ENCODE measurements around the gene KRT2. TPM values are rescaled to one million over a fixed set of nuclear protein-coding genes. Genes with fewer than 3 reads are reported as not detected.

Gene KRT2
- total and polyA plus RNA-seq, 2 of the 4 experiments (the other 2 are of a cell fraction), result not detected

DNA sequence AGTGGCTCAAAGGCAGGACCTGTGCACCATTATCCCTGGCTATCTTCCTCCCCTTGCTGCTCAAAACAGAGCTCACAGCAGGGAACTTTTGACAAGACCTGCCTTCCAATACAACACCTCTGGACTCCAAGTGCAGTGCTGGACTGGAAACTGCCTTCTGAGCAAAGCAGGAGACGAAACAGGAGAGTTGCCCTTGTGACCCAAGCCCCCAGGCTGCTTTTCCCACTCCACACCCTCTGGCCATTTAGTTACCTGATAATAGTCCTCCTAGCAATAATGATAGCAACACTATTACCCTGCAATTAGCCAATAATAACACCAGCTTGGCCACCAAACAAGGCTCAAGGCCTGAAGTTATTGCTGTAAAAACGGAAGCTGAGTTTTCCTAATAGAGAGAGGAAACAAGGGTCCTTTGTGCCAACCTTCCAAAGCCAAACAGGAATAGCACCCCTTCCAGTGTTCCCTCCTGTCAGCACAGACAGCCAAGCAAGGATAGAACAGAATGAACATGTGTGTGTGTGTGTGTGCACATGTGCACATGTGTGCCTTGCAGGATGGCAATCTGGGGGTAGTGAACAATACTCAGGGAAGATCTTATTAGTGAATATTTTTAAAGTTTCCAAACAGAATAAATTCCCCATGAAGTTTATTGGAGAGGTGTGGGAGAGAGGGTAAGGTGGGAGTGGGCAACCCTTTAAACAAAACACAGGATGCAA, 24.5 kb downstream of the KRT2 start:
- Histone ChIP-seq H3K18ac (ENCODE audit: low read depth, low read length) (no peak overlapping the region), H4K91ac (ENCODE audit: insufficient read depth, low read depth, low read length) (no peak overlapping the region), H3K36me3 (ENCODE audit: control insufficient read depth, insufficient read depth, low read length) (no peaks in the 10 kb centered on the region), H2BK15ac (ENCODE audit: low read depth, low read length) (no peak overlapping the region), H3K9me1 (ENCODE audit: insufficient read depth, low read length) (no peaks in the 10 kb centered on the region), H3K4ac (ENCODE audit: low read depth, low read length) (no peak overlapping the region), H2AFZ (replicated peaks; ENCODE audit: low read length, poor library complexity) (no peak overlapping the region), H2BK20ac (ENCODE audit: low read depth, low read length) (no peak overlapping the region), H2BK120ac (ENCODE audit: low read depth, low read length) (no peak overlapping the region), H2AK5ac (ENCODE audit: low read depth, low read length) (no peak overlapping the region), H3K79me1 (ENCODE audit: low read depth in 1 of 2, low read length in 2 of 2) (no peaks in the 10 kb centered on the region), H3K27ac (ENCODE audit: insufficient read depth, low read length) (no peak overlapping the region), H3K9me3 (ENCODE audit: control insufficient read depth, insufficient read depth, low read length) (no peaks in the 10 kb centered on the region), H3K4me2 (ENCODE audit: low read depth, low read length) (no peak overlapping the region), H4K8ac (ENCODE audit: low read depth in 2 of 2, low read length in 2 of 2) (no peak overlapping the region), H3K56ac (ENCODE audit: extremely low read depth, insufficient read depth, low read length) (no peak overlapping the region), H3K27me3 (ENCODE audit: control insufficient read depth, insufficient read depth, low read length) (peaks cover 8% of the 10 kb centered on the region), H3K9ac (ENCODE audit: low read depth, low read length) (no peak overlapping the region), H3K4me1 (ENCODE audit: control insufficient read depth, insufficient read depth, low read length) (no peaks in the 10 kb centered on the region), H3K23ac (ENCODE audit: low read depth, low read length) (no peak overlapping the region), H2AK9ac (replicated peaks; ENCODE audit: low read depth, low read length, poor library complexity) (no peak overlapping the region), H4K5ac (ENCODE audit: low read depth, low read length) (no peak overlapping the region), H2BK5ac (ENCODE audit: low read depth, low read length, poor library complexity, severe bottlenecking) (no peak overlapping the region), H3K14ac (replicated peaks; ENCODE audit: low read depth, low read length) (no peak overlapping the region), H4K20me1 (ENCODE audit: insufficient read depth, low read length) (no peaks in the 10 kb centered on the region; the same call in 1 of the 2 replicates), H3K4me3 (ENCODE audit: insufficient read depth, low read depth, low read length) (no peak overlapping the region)
- in situ Hi-C loops (cut with MboI; ENCODE audit: low sequenced_read_pairs) (no loop called here), intact Hi-C loops (cut with micrococcal nuclease) (no loop called here), dilution Hi-C loops (cut with HindIII; ENCODE audit: low sequenced_read_pairs, unreplicated experiment) (no loop called here)
- ChIA-PET CTCF (no interaction called here), POLR2A (ENCODE audit: unreplicated experiment) (no interaction called here)
- BruUV-seq (replicated peaks), result no TSS peak
- TF ChIP-seq NFE2L2 (IDR thresholded peaks at IDR 0.05; ENCODE audit: low read depth, low read length), result no peak
- TF ChIP-seq FOS (IDR thresholded peaks at IDR 0.05; ENCODE audit: low read depth, low read length), result no peak
- TF ChIP-seq, protein P1, sequence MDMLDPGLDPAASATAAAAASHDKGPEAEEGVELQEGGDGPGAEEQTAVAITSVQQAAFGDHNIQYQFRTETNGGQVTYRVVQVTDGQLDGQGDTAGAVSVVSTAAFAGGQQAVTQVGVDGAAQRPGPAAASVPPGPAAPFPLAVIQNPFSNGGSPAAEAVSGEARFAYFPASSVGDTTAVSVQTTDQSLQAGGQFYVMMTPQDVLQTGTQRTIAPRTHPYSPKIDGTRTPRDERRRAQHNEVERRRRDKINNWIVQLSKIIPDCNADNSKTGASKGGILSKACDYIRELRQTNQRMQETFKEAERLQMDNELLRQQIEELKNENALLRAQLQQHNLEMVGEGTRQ (IDR thresholded peaks at IDR 0.05; ENCODE audit: low read depth, low read length), result no peak
- TF ChIP-seq, protein P2, sequence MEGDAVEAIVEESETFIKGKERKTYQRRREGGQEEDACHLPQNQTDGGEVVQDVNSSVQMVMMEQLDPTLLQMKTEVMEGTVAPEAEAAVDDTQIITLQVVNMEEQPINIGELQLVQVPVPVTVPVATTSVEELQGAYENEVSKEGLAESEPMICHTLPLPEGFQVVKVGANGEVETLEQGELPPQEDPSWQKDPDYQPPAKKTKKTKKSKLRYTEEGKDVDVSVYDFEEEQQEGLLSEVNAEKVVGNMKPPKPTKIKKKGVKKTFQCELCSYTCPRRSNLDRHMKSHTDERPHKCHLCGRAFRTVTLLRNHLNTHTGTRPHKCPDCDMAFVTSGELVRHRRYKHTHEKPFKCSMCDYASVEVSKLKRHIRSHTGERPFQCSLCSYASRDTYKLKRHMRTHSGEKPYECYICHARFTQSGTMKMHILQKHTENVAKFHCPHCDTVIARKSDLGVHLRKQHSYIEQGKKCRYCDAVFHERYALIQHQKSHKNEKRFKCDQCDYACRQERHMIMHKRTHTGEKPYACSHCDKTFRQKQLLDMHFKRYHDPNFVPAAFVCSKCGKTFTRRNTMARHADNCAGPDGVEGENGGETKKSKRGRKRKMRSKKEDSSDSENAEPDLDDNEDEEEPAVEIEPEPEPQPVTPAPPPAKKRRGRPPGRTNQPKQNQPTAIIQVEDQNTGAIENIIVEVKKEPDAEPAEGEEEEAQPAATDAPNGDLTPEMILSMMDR (conservative IDR thresholded peaks at IDR 0.05; ENCODE audit: low read depth, low read length), result no peak
- no peak for TF ChIP-seq RAD21 (IDR thresholded peaks at IDR 0.05; ENCODE audit: low read length)
- TF ChIP-seq BHLHE40 (IDR thresholded peaks at IDR 0.05; ENCODE audit: low read depth, low read length), result no peak
- TF ChIP-seq RFX5 (IDR thresholded peaks at IDR 0.05; ENCODE audit: low read depth, low read length), result no peak
- no peak for TF ChIP-seq MXI1 (IDR thresholded peaks at IDR 0.05; ENCODE audit: borderline replicate concordance, low read depth, low read length)
- TF ChIP-seq RCOR1 (IDR thresholded peaks at IDR 0.05; ENCODE audit: insufficient replicate concordance, low read length), result no peak
- TF ChIP-seq CEBPB (IDR thresholded peaks at IDR 0.05; ENCODE audit: low read depth, low read length), result no peak
- TF ChIP-seq MAZ (IDR thresholded peaks at IDR 0.05; ENCODE audit: borderline replicate concordance, low read depth, low read length), result no peak
- no peak for TF ChIP-seq MAFK (IDR thresholded peaks at IDR 0.05; ENCODE audit: low read depth, low read length)
- no peak for TF ChIP-seq POLR2A (IDR thresholded peaks at IDR 0.05; ENCODE audit: low read depth, low read length)
- DNase-seq (no peak), ATAC-seq (ENCODE audit: low read depth) (no peak)
- no CpG with 5 or more reads among the region's 2 CpGs for WGBS, 2 experiments (ENCODE audit: extremely low coverage in 2 of 2, insufficient read length in 1 of 2)

Measured in IMR-90 (cell line).